Activated T-helper 9 cell treated with anti-CD3 and anti-CD28 coated beads, Interleukin-2, amount 50 U/mL, for 16 hours (primary cell): ENCODE measurements around the gene FAM131B.

Experiments used
- DNase-seq: peaks from one replicate; pipeline ENCODE4 v3.0.0-alpha.2; 2020; ENCODE audit warnings: low read depth

The FAM131B gene

DNA sequence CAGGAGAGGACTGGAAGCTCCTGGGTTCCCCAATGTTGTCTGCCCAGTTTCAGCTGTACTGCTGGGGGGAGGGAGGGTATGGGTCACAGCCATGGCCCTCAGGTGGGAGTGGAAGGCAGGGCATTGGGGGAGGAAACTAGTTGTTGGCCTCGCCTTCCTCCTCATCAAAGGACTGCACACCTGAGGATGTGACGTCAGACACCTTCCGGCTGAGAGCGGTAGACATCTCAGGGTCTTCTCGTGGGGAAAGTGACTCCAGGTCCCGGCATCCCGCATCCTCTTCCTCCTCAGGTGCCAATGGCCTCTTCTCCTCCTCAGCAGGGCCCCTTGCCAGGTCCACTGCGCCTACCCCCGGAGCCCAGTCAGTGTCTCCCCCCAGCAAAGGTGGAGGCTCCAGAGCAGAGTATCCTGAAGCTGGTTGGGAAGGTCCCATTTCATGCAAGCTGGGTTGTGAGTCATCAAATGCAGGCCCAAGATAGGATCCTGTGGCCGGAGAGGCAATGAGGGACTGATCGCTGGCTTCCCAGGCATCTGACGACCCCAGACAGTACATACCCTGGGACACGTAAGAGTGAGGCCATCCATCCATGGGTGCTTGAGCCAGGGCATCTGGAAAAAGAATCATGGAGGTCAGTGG is 6.0 kb downstream of the FAM131B start:
- no peak for DNase-seq

DNA sequence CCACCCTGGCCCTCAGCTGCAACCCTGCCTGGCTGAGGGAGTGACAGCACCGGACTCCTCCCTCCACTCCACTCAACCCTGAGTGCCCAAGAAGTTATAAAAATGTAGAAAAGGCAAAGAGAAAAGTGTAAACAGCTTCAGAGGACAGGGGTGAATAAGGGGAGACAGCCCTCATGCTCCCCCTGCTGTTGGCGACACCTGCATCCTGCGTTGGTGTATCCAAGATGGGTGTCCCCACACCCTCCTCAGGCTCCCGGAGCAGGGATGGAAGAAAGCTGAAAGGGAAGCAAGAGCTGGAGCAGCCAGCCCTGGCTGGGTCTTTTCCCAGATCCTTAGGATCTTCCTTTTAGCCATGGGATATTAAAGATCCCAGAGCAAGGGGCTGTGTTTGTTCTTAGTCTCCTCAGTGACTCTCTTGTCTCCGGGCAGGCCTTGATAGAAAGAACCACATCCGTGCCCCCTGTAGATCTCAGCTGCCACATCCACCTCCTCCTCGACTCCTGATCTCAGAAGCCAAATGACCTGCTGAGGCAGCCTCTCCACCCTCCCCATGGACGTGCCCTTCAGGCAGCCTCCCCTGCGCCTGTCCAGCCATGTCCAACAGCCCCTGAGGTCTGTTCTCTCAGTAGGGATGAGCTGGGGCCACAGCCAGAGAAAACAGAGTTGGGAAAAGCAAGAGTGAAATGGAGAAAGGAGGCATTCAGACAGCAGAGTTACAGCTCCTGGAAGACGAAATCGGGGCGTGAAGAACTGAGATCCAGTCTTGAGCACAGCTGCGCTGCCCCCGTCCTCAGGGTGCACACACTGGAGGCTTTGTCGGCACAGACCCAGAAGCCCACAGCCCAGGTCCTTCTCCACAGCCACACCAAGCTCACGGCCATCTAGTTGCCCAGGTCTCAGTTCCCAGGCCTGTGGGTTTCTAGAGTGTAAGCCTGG is 6.8 kb downstream of the FAM131B start:
- no peak for DNase-seq

DNA sequence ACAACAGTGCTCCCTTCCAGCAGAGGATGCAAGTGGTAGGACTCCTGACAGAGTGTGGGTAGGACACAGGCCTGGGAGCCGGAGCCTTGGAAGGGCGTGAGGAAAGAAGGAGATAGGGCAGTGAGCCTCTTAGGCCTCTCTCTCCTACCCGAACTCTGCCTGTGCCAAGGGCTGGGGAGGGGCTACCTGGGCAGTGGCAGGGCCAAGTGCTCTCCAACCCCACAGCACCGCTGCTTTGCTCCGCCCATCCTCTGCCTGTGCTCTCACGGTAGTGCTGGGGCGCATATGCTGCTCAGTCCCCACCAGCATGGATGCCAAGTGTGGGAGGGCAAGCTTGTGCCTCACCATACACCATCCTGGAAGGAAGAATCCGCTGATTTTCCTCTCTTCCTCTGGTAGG is 7.5 kb downstream of the FAM131B start:
- DNase-seq, result no peak

DNA sequence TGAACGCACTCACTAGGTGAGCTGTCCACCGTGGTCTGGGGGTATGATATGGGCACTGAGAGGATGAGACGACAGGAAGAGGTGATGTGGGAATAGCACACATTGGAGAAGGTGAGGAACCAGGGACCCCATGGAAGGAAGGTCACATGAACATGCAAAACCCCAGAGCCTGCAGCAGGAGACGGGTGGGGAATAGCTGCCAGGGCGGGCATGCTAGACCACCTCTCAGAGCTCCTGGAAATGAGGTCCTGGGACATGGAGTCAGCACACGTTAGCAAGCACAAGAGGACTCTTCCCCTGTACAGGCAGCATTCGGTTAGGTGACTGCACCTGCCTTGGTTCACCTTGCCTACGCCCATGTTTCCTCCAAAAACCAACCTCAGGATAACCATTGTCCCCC is 8.1 kb downstream of the FAM131B start:
- no peak for DNase-seq

DNA sequence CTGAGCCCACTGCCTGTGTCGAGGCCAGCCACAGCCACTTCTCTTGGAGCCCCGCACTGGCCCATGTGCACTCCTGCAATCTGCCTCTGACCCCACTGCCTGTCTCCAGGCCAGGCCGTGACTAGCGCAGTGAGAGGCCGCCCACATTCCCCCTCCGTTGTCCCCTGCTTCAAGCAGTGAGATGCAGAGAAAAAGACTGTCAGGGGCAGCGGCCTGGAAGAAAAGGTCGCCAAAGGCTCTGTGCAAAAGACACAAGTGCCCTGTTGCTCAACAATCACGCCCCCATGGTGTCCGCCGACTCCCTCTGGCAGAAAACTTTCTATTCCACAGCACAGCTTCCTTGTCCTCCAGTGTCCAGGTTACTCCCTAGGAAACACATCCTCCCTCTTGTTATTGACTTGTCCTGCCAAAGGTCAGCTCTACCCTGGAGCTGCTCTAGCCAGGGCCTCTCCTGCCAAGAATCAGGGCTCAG is 9.9 kb downstream of the FAM131B start:
- DNase-seq, result no peak

DNA sequence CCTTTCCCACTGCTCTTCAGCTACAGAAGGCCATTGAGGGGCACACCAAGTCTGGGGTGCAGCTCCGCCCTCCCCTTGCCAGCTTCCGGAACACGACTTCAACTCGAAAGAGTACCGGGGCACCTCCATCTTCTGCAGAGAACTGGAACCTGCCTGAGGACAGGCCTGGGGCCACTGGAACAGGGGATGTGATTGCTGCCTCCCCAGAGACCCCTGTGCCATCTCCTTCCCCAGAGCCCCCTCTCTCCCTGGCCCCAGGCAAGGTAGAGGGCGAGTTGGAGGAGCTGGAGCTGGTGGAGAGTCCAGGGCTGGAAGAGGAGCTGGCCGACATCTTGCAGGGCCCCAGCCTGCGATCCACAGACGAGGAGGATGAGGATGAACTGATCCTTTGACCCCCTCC is 10.9 kb downstream of the FAM131B start:
- DNase-seq, result no peak

DNA sequence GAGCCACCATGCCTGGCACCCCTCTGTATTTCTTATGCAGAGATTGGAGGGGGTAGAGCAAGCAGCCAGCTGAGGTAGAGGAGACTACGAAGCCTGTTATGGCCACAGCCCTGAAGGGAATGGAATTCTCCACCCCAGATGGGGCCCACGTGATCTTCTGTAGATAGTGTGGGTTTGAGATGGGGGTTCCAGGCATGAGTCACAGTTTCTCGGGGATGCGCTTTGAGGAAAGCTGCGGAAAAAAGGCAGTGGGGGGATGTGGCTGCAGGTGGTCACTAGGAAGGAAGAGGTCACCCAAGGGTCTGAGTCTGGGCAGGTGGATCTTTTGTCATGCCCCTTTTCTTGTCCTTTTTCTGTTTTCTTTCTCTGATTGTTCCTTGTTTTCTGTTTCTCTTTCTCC is 11.5 kb downstream of the FAM131B start:
- DNase-seq, result no peak

DNA sequence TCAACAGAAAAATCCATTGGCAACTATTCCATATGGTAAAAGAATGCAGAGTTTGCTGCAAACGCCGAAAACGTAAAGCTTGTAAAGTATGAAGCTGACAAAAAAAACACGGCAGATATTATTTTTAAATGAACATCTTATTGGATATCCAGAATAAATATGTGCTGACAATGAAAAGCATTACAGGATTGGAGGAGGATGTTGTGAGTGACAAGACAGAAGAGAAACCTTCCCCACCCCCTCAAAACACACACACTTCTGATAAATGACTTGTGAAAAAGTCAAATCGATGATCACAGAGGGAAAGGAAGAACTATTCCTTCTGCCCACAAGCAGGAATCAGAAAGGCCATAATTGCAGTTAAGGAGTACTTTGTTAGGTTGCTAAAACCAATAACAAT is 14.6 kb downstream of the FAM131B start:
- no peak for DNase-seq

DNA sequence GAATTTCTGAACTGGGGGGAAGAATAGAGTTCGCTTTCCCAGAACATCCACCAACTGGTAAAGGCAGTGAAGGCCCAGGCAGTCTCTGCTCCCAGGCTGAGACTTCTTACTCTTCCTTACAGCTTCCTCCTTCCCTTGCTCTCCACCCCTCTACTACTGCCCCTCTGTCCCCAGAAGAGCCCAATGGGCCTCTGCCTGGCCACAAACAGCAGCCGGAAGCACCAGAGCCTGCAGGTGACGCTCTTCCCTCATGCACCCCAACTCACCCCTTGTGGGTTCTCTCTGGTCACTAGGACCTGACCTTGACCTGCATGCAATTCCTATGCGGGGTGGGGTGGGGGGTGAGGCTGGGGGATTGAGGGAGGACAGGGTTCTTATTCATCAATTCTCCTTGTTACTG is 16.5 kb downstream of the FAM131B start:
- no peak for DNase-seq

DNA sequence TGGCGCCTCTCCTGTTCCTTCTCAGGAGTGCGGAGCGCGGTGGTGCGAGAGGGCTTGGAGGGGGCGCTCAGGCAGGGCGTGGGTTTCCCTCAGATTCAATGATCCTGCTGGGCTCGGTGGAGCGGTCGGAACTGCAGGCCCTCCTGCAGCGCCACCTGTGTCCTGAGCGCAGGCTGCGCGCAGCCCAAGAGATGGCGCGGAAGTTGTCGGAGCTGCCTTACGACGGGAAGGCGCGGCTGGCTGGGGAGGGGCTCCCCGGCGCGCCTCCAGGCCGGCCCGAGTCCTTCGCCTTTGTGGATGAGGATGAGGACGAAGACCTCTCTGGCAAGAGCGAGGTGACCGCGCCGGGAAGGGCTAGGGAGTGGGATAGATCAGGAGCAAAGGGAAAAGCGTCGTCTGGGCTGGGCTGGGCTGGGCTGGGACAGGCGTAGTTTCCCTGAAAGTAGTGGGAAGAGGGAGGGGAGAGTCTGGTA is 17.0 kb downstream of the FAM131B start:
- DNase-seq, result peak; percentile 44

DNA sequence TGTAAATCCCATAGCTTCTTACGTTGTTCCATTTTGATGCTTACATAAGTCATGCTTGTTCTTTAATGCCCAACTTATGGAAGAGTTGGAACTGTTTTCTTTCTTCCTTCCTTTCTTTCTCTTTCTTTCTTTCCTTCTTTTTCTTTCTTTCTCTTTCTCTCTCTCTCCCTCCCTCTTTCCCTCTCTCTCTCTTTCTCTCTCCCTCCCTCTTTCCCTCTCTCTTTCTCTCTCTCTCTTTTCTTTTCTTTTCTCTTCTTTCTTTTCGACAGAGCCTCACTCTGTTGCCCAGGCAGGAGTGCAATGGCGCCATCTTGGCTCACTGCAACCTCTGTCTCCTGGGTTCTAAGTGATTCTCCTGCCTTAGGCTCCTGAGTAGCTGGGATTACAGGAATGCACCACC is 18.9 kb downstream of the FAM131B start:
- no peak for DNase-seq

DNA sequence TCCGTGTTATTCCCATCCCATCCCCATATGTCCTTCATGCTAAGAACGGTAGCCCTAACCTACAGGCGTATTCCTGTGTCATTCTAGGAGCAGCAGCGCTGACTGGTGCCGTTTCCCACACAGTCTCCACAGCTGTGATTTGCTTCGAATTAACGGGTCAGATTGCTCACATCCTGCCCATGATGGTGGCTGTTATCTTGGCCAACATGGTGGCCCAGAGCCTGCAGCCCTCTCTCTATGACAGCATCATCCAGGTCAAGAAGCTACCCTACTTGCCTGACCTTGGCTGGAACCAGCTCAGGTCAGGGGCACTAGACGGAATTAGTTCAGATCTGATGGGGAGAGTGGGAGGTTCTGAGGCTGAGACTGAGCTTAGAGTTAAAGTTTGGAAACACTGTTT is 20.7 kb downstream of the FAM131B start:
- no peak for DNase-seq

DNA sequence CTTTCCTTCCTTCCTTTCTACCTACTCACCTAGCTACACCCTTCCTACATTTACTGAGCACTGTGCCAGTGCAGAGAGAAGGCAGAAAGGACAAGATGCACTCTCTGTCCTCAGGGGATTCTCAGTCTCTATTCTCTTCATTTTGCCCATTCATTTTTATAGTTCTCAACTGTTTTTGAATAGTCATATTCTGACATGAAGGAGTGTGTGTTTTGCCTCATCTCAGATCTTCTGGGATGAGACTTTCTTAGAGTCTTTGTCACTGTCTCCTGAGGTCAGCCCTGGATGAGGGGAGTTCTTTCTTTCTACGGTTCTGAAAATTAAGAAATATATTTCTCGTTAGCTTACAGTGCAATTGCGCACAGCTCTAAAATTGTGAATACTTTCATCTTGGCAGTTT is 25.3 kb downstream of the FAM131B start:
- DNase-seq, result no peak

DNA sequence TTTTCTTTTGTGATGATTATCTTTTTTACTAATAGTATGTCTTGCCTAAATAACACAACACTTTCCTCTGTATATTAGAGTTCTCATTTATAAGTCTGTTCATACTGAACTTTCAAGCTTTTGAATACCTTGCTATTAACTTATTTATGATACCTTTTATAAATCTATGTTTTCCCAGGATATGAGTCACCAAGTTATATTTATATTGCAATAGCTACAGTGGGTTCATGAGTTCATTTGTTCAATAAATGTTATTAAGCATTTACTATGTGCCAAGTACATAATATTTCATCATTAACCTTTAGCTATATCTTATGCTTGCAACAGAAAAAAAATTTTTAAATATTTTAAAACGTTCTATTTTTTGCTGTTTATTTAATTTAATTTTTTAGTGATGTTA is 28.3 kb downstream of the FAM131B start:
- DNase-seq, result no peak

DNA sequence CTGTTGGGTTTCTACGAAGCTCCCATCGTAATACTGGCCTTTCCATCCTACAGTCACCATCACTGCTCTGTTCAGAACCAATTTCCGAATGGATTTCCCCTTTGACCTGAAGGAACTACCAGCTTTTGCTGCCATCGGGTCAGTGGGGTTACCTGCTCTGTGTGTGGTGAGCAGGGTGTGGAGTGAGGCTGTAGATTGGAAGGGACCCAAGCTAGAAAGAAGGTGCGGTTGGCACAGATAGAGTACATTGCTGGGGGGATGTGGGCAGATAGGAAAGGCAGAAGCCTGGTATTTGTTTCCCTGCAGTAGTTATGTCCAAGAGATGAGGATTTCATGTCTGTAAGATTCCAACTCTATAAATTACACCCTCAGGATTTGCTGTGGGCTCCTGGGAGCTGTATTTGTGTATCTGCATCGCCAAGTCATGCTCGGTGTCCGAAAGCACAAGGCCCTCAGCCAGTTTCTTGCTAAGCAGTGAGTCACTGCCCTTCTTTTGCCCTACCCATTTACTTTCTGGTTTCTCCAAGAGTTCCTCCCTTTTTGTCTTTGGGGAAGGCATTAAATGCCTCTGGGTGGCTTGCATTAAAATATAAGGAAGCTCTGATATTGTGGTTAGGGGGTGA is 31.2 kb downstream of the FAM131B start:
- no peak for DNase-seq

DNA sequence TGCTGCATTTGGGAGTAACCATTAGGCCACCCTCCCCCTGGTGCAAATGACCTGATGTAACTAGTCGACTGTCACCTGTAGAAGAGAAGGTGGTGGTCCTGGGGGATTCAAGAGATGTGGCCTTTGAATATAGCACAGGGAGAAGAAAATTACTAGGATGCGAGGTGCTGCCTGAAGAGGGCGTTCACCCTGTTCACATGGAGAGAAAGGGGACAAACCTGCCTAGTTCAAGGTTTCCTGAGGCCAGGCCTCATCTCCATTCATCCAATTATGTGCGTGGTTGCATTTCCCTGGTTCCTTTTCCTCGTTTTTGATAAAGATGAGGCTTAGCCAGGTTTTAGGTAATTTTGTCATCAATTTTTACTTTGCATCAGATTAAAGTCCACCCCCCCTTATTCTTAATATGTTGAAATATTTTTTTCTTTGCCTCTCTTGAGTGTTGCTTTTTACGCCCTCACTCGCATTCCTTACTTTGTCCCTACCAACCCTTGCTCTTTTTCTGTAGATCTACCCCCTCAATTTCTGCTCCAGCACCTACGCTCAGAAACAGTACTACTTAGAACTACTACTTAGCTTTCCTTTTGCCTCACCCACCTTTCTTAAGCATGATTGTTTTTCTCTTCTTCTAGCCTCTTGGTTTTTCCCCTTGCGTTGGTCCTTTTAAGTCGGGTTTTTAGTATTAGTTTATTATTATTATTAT is 32.9 kb downstream of the FAM131B start:
- DNase-seq, result no peak

DNA sequence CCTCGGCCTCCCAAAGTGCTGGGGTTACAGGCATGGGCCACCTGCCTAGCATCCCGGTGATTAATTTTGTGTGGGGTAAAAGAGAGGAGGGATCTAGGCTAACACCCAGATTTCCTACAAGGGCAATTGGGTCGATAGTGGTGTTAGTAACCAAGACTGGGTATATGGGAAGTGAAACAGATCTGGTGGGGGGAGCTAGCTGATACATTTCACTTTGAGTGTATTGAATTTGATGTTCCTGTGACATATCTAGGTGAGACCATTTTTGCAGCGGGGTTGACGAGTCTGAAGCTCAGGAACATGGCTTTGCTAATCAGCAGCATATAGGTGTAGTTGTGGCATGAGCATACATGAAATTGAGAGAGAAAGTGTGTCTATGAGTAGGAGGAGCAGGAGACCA is 34.6 kb downstream of the FAM131B start:
- DNase-seq, result no peak

DNA sequence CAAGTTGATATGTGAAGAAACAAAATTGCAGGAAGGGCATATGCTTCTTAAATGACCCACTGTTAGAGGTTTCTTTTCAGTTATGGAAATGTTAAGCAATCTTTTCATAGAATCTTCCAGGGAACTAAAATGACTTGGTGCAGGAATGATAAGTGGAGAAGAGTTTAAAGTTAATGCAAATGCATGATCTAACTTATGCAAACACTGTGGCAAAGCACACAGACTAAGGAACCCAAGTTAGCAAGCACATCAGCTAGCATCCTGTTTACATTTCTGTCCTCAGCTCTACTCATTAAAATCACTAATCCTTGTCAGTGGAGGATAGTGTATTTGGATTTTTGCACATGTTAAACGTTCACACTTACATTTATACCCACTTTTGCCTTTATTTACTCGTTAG is 37.3 kb downstream of the FAM131B start:
- DNase-seq, result no peak

DNA sequence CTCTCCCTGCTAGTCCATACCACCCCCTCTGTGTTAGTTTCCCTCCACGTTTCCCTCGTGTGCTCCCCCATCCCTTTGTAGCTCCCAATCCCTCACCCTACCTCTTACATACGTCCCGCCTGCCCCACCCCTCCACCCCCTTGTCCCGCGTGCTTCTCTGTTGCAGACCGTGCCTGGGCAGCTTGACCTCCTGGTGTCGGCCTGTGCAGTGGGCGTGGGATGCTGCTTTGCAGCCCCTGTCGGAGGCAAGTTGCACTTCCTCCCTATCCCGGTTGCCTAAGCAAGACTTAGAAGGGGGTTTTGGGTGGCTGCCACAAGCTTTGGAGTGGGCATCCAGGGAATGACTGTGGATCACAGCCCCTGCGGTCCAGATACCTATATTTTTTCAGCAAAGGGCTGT is 38.9 kb downstream of the FAM131B start:
- no peak for DNase-seq

DNA sequence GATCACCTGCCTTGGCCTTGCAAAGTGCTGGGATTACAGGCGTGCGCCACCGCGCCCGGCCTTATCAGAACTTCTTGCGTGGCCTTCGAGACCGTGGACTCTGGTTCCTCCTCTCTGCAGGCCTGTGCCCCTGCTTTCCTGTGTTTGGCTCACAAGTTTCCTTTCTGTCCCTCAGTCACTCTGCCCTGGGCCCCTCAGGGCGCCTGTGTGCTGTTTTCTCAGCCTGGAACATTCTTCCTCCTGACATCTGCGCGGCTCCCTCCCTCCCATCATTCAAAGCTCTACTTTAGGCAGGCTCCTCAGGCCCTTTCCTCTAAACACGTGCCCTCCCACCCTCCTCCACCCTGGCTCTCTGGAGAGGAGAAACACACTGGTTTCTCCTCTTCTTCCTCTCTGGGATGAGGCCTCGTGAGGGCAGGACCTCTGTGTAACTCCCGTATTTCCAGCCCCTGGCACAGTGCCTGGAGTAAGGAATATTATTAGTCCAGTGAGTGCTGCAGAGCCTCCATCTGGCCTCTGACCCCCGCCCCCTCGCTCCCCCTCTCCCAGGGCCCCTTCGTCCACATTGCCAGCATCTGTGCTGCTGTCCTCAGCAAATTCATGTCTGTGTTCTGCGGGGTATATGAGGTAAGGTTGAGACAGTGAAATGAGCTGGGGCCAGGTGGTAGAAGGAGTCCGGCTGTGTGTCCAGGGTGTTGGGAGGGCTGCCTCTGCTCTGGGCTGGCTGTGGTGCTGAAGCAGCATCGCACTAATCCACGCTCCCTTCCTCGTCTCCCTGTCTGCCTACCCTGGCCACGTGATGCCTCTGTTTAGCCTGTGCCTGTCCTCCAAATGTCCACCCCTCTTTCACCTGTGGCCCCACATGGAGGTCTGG is 39.5 kb downstream of the FAM131B start:
- DNase-seq, result no peak

DNA sequence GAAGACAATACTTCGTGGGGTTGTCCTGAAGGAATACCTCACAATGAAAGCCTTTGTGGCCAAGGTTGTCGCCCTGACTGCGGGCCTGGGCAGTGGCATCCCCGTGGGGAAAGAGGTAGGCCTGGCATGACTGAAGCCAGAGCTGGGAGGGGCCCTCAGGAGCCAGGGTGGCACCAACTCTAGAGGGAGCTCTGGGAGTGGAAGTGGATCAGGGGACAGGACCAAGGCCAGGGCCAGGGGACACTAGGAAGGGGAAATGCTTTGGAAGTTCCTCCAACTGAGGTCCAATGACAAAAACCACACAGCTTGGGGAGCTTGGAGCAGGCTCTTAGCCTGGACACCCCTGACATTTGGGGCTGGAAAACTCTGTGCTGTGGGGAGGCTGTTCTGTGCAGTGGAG is 40.8 kb downstream of the FAM131B start:
- DNase-seq, result no peak
